IMR-90 (cell line): ENCODE results near the gene SLC22A6.

Source experiments
- BHLHE40 ChIP-seq: fragments of 150-350 bp; IDR thresholded peaks from 2 replicates; pipeline ENCODE4 v1.6.1; 2016; ENCODE audit warnings: mild to moderate bottlenecking, low read depth, low read length
- CEBPB ChIP-seq: IDR thresholded peaks from 2 replicates; pipeline ENCODE4 v1.6.1; 2012; ENCODE audit warnings: low read depth, low read length, improper control_type of control experiment
- CTCF ChIP-seq: conservative IDR thresholded peaks from 2 replicates; pipeline ENCODE4 v1.5.1; 2012; ENCODE audit warnings: mild to moderate bottlenecking, low read depth, low read length, improper control_type of control experiment
- MAFK ChIP-seq: IDR thresholded peaks from 2 replicates; pipeline ENCODE4 v1.6.1; 2012; ENCODE audit warnings: low read depth, low read length, improper control_type of control experiment
- MAZ ChIP-seq: IDR thresholded peaks from 2 replicates; pipeline ENCODE4 v1.6.1; 2012; ENCODE audit warnings: low read depth, mild to moderate bottlenecking, low read length, improper control_type of control experiment, moderate library complexity, borderline replicate concordance
- MXI1 ChIP-seq: IDR thresholded peaks from 2 replicates; pipeline ENCODE4 v1.6.1; 2012; ENCODE audit warnings: low read depth, mild to moderate bottlenecking, low read length, moderate library complexity, borderline replicate concordance
- POLR2A ChIP-seq: IDR thresholded peaks from 2 replicates; pipeline ENCODE4 v1.6.1; 2012; ENCODE audit warnings: mild to moderate bottlenecking, low read depth, low read length
- RAD21 ChIP-seq: IDR thresholded peaks from 2 replicates; pipeline ENCODE4 v1.6.1; 2012; ENCODE audit warnings: low read length, improper control_type of control experiment
- RCOR1 ChIP-seq: IDR thresholded peaks from 2 replicates; pipeline ENCODE4 v1.6.1; 2012; ENCODE audit warnings: mild to moderate bottlenecking, low read length, improper control_type of control experiment; ENCODE audit not compliant: insufficient replicate concordance
- RFX5 ChIP-seq: IDR thresholded peaks from 2 replicates; pipeline ENCODE4 v1.8.0; 2012; ENCODE audit warnings: low read depth, mild to moderate bottlenecking, low read length, moderate library complexity

- TF ChIP-seq RAD21 (no peak), CTCF (no peak), POLR2A (no peak), RFX5 (no peak), MXI1 (no peak), MAFK (no peak), BHLHE40 (no peak), MAZ (no peak), CEBPB (no peak), RCOR1 (no peak)
Measured at GRCh38 chr11:62948765-62949320, 35.9 kb downstream of the SLC22A6 start.
